ENCODE results near the gene POLR2J3.
"Not testable (repeated sequence)": the region's sequence is repeated elsewhere in the genome, so short reads cannot be mapped to it uniquely, and the experiment has no call there.

The POLR2J3 gene

DNA sequence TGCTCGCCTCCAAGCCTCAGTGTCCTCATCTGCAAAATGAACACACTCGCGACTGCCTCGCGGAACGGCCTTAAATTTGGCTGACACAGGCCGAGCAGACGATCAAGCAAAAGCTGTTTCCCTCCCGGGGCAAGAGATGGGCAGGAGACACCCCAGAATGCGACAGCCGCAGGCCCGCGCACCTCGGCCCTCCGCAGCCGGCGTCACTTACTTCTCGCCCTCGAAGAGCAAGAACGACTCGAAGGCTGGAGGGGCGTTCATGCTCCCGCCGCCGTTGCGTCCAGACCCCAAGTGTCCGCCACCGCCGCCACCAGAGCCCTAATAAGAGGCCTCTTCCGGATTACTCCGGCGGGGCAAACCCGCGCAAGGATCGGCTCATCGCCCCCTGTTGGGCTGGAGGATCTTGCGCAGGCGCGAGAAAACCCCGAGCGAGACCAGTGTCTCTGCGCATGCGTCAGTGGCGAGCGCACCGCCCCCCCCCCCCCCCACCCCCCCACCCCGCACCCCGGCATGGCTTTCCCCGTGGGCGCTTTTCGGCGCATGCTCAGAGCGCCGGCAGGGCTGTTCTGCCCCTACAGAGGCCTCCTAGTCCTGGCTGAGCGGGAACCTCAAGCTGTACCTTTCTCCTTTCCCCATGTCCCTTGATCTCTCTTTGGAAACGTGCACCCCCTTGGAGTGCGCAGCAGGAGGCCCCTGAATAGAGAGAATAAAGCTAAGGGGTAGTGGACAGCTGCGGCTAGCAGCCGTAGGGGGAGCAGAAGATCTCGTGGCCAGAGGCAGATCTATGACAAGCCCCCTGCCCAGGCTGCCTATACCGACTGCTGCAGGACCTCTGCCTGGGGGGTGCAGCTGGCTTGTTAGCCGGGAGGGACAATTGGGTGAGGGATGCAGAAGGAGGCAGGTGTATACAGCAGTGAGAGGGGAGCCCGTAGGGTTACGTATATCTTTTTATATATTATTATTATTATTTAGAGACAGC lies at the start of gene POLR2J3:
POLR2J3 (minus strand) TSS at position 323 of the 979 bp plus-strand sequence; CDS start at position 261, 62 bp downstream.
- Histone ChIP-seq H3K27ac (ENCODE audit: extremely low read depth, low read depth, low read length) (peak within 1 kb of the TSS; percentile 69), H3K4me3 (ENCODE audit: low read depth, low read length) (peak within 1 kb of the TSS; percentile 44)
- H3K9me3 ChIP-seq (ENCODE audit: control insufficient read depth, insufficient read depth, low read depth, low read length); CTCF ChIA-PET; H3K36me3 ChIP-seq (ENCODE audit: control insufficient read depth in 2 of 2, insufficient read depth in 1 of 2, low read length in 2 of 2); H3K4me1 ChIP-seq (ENCODE audit: control insufficient read depth, insufficient read depth, low read length): not testable (repeated sequence)
- POLR2A ChIA-PET, result interaction anchor here (0.6 kb wide), 1 partner anchor 434 kb away, joined by 3 read pairs; no protein-coding TSS in a partner anchor
- TF ChIP-seq, protein P1, sequence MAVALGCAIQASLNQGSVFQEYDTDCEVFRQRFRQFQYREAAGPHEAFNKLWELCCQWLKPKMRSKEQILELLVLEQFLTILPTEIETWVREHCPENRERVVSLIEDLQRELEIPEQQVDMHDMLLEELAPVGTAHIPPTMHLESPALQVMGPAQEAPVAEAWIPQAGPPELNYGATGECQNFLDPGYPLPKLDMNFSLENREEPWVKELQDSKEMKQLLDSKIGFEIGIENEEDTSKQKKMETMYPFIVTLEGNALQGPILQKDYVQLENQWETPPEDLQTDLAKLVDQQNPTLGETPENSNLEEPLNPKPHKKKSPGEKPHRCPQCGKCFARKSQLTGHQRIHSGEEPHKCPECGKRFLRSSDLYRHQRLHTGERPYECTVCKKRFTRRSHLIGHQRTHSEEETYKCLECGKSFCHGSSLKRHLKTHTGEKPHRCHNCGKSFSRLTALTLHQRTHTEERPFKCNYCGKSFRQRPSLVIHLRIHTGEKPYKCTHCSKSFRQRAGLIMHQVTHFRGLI (tag by site-specific recombination; IDR thresholded peaks at IDR 0.05), result peak; percentile 22; the same call in 1 of the 2 replicates
- 0 out of 2 replicates have a peak, but pooled peaks have one; percentile 31 for TF ChIP-seq ZNF623 (tag by site-specific recombination; IDR thresholded peaks at IDR 0.05)
- peak; percentile 38; the same call in 1 of the 2 replicates for TF ChIP-seq KLF8 (tag by site-specific recombination; IDR thresholded peaks at IDR 0.05)
- TF ChIP-seq, protein P2, sequence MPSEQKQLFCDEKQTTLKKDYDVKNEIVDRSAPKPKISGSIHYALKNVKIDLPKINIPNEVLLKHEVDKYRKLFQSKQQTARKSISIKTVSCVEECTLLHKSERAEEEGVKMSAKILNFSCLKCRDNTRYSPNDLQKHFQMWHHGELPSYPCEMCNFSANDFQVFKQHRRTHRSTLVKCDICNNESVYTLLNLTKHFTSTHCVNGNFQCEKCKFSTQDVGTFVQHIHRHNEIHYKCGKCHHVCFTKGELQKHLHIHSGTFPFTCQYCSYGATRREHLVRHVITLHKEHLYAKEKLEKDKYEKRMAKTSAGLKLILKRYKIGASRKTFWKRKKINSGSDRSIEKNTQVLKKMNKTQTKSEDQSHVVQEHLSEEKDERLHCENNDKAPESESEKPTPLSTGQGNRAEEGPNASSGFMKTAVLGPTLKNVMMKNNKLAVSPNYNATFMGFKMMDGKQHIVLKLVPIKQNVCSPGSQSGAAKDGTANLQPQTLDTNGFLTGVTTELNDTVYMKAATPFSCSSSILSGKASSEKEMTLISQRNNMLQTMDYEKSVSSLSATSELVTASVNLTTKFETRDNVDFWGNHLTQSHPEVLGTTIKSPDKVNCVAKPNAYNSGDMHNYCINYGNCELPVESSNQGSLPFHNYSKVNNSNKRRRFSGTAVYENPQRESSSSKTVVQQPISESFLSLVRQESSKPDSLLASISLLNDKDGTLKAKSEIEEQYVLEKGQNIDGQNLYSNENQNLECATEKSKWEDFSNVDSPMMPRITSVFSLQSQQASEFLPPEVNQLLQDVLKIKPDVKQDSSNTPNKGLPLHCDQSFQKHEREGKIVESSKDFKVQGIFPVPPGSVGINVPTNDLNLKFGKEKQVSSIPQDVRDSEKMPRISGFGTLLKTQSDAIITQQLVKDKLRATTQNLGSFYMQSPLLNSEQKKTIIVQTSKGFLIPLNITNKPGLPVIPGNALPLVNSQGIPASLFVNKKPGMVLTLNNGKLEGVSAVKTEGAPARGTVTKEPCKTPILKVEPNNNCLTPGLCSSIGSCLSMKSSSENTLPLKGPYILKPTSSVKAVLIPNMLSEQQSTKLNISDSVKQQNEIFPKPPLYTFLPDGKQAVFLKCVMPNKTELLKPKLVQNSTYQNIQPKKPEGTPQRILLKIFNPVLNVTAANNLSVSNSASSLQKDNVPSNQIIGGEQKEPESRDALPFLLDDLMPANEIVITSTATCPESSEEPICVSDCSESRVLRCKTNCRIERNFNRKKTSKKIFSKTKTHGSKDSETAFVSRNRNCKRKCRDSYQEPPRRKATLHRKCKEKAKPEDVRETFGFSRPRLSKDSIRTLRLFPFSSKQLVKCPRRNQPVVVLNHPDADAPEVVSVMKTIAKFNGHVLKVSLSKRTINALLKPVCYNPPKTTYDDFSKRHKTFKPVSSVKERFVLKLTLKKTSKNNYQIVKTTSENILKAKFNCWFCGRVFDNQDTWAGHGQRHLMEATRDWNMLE (tag by site-specific recombination; conservative IDR thresholded peaks at IDR 0.05; ENCODE audit: low read depth), result peak; percentile 47
- peak; percentile 40 for TF ChIP-seq SP2 (tag by site-specific recombination; IDR thresholded peaks at IDR 0.05)
- TF ChIP-seq, protein P3, sequence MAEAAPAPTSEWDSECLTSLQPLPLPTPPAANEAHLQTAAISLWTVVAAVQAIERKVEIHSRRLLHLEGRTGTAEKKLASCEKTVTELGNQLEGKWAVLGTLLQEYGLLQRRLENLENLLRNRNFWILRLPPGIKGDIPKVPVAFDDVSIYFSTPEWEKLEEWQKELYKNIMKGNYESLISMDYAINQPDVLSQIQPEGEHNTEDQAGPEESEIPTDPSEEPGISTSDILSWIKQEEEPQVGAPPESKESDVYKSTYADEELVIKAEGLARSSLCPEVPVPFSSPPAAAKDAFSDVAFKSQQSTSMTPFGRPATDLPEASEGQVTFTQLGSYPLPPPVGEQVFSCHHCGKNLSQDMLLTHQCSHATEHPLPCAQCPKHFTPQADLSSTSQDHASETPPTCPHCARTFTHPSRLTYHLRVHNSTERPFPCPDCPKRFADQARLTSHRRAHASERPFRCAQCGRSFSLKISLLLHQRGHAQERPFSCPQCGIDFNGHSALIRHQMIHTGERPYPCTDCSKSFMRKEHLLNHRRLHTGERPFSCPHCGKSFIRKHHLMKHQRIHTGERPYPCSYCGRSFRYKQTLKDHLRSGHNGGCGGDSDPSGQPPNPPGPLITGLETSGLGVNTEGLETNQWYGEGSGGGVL (tag by site-specific recombination; IDR thresholded peaks at IDR 0.05), result 0 out of 2 replicates have a peak, but pooled peaks have one; percentile 28
- peak; percentile 78 for TF ChIP-seq GLIS2 (tag by site-specific recombination; IDR thresholded peaks at IDR 0.05)
- TF ChIP-seq ZNF561 (tag by site-specific recombination; IDR thresholded peaks at IDR 0.05; ENCODE audit: borderline replicate concordance), result peak; percentile 40; the same call in 1 of the 2 replicates
- 0 out of 2 replicates have a peak, but pooled peaks have one; percentile 41 for TF ChIP-seq ZNF121 (tag by site-specific recombination; IDR thresholded peaks at IDR 0.05)
- TF ChIP-seq, protein P4, sequence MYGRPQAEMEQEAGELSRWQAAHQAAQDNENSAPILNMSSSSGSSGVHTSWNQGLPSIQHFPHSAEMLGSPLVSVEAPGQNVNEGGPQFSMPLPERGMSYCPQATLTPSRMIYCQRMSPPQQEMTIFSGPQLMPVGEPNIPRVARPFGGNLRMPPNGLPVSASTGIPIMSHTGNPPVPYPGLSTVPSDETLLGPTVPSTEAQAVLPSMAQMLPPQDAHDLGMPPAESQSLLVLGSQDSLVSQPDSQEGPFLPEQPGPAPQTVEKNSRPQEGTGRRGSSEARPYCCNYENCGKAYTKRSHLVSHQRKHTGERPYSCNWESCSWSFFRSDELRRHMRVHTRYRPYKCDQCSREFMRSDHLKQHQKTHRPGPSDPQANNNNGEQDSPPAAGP (tag by site-specific recombination; IDR thresholded peaks at IDR 0.05), result 0 out of 2 replicates have a peak, but pooled peaks have one; percentile 38
- TF ChIP-seq KLF9 (tag by site-specific recombination; IDR thresholded peaks at IDR 0.05; ENCODE audit: low read depth), result 0 out of 2 replicates have a peak, but pooled peaks have one; percentile 37
- peak; percentile 57; the same call in 1 of the 2 replicates for TF ChIP-seq ZBTB48 (tag by site-specific recombination; IDR thresholded peaks at IDR 0.05)
- peak; percentile 62 for TF ChIP-seq YY2 (tag by site-specific recombination; IDR thresholded peaks at IDR 0.05)
- TF ChIP-seq, protein P5, sequence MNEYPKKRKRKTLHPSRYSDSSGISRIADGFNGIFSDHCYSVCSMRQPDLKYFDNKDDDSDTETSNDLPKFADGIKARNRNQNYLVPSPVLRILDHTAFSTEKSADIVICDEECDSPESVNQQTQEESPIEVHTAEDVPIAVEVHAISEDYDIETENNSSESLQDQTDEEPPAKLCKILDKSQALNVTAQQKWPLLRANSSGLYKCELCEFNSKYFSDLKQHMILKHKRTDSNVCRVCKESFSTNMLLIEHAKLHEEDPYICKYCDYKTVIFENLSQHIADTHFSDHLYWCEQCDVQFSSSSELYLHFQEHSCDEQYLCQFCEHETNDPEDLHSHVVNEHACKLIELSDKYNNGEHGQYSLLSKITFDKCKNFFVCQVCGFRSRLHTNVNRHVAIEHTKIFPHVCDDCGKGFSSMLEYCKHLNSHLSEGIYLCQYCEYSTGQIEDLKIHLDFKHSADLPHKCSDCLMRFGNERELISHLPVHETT (tag by site-specific recombination; IDR thresholded peaks at IDR 0.05), result peak; percentile 73
- 0 out of 2 replicates have a peak, but pooled peaks have one; percentile 21 for TF ChIP-seq ZSCAN23 (tag by site-specific recombination; IDR thresholded peaks at IDR 0.05)
- peak; percentile 67; the same call in 1 of the 2 replicates for TF ChIP-seq ZXDB (tag by site-specific recombination; IDR thresholded peaks at IDR 0.05)
- TF ChIP-seq ZNF324 (tag by site-specific recombination; IDR thresholded peaks at IDR 0.05), result peak; percentile 76; the same call in 1 of the 2 replicates
- TF ChIP-seq ZEB2 (tag by site-specific recombination; IDR thresholded peaks at IDR 0.05), result peak; percentile 69
- peak; percentile 74; the same call in 1 of the 2 replicates for TF ChIP-seq ZFP37 (tag by site-specific recombination; IDR thresholded peaks at IDR 0.05)
- TF ChIP-seq ZNF2 (tag by site-specific recombination; IDR thresholded peaks at IDR 0.05), result peak; percentile 83
- 0 out of 2 replicates have a peak, but pooled peaks have one; percentile 43 for TF ChIP-seq ZNF600 (tag by site-specific recombination; IDR thresholded peaks at IDR 0.05)
- 0 out of 2 replicates have a peak, but pooled peaks have one; percentile 52 for TF ChIP-seq ZNF391 (tag by site-specific recombination; IDR thresholded peaks at IDR 0.05; ENCODE audit: borderline replicate concordance, low read depth)
- peak; percentile 68 for TF ChIP-seq SP7 (tag by site-specific recombination; IDR thresholded peaks at IDR 0.05)
- peak; percentile 36; the same call in 1 of the 2 replicates for TF ChIP-seq ZNF76 (tag by site-specific recombination; IDR thresholded peaks at IDR 0.05; ENCODE audit: borderline replicate concordance, low read depth)
- peak; percentile 53 for TF ChIP-seq YY1 (tag by site-specific recombination; IDR thresholded peaks at IDR 0.05)

Measured in HEK293 (cell line).